Measurements from ENCODE around the gene NLRC5. TPM values are rescaled to one million over a fixed set of nuclear protein-coding genes. Genes with fewer than 3 reads are reported as not detected.

Gene NLRC5
- total RNA-seq, 5 donors from 2014 or later (not counting 1 experiment from before 2014, with no cell fraction given): 390 to 711 (median 496) TPM

DNA sequence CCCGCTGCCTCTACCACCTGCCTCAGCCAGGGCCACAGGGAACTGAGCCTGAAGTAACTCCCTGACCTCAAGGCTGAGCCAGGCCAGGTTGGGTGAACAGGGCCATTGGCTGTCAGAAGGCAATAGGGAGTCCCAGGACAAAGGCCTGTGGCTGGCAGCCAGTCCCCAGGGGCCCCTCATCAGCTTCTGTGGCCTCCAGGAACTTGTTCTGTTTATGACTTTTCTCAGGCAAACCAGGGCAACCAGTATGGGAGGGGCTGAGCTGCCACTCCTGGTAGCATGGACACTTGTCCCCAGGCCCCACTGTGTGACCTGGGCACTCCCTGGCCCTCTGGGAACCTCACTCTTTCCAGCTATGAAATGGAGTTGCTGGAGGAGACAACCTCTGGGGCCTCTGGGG lies 143.1 kb downstream of the NLRC5 start:
- Histone ChIP-seq H3K9me3 (no peaks in the 10 kb centered on the region), H3K36me3 (ENCODE audit: control insufficient read depth in 2 of 2, extremely low read depth in 1 of 2, insufficient read depth in 1 of 2, low read length in 1 of 2) (peaks cover 0 to 5% of the 10 kb centered on the region in 2 donors), H3K27ac (ENCODE audit: low read length) (peak overlapping the region; percentile 72), H3K27me3 (replicated peaks in 1 of 2; ENCODE audit: control insufficient read depth in 2 of 2, extremely low read depth in 1 of 2, insufficient read depth in 2 of 2, low read length in 1 of 2) (no peaks in the 10 kb centered on the region), H3K4me3 (ENCODE audit: control insufficient read depth in 1 of 2, extremely low read depth in 1 of 2, low read length in 1 of 2) (peak overlapping the region in 1 of 2 donors; percentile 15), H3K4me1 (ENCODE audit: control insufficient read depth in 1 of 2, extremely low read depth in 1 of 2, insufficient read depth in 2 of 2, low read length in 2 of 2) (peaks cover 47 to 99% of the 10 kb centered on the region in 2 experiments)
- H3K27me3 Mint-ChIP-seq: no peaks in the 10 kb centered on the region
- H3K4me3 Mint-ChIP-seq: peak overlapping the region in 2 of 3 donors; percentile 21 to 62
- no peaks in the 10 kb centered on the region for H3K9me3 Mint-ChIP-seq
- ATAC-seq (replicated peaks in 1 of 4) (no peak), DNase-seq (no peak)
- WGBS (ENCODE audit: insufficient coverage): no CpG with 5 or more reads among the region's 1 CpG
- H3K36me3 Mint-ChIP-seq: no peaks in the 10 kb centered on the region
- H3K27ac Mint-ChIP-seq: peak overlapping the region; percentile 94 to 99
- ChIA-PET POLR2A (interaction anchor here in 1 of 2 donors (0.6 kb wide), 1 partner anchor 181 kb away, joined by 12 read pairs; no protein-coding TSS in a partner anchor), CTCF (no interaction called here)
- peaks cover 80 to 86% (median 83%) of the 10 kb centered on the region in 3 donors for H3K4me1 Mint-ChIP-seq

DNA sequence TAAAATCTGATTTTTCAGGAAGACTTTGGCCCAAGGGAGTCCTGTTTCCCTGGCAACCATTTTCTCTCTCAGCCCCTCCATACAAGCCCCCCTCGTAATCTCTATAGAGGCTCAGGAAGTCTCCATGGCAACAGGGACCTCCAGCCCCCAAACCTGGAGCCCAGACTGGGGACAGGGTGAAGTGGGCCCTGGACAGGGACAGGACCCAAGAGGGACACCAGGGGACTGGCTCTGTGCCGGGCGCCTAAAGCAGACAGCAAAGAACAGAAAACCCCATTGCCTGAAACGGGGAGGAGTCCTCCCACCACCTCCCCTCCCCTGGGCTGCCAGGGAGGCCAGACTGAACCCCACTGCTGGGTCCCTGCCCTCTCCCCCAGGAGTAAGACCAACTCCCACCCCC lies 143.7 kb downstream of the NLRC5 start:
- ATAC-seq (replicated peaks in 1 of 4) (no peak), DNase-seq (no peak)
- H3K27ac ChIP-seq (ENCODE audit: low read length): peak overlapping the region; percentile 72
- peaks cover 0 to 8% of the 10 kb centered on the region in 2 donors for H3K36me3 ChIP-seq (ENCODE audit: control insufficient read depth in 2 of 2, extremely low read depth in 1 of 2, insufficient read depth in 1 of 2, low read length in 1 of 2)
- H3K27me3 ChIP-seq (replicated peaks in 1 of 2; ENCODE audit: control insufficient read depth in 2 of 2, extremely low read depth in 1 of 2, insufficient read depth in 2 of 2, low read length in 1 of 2): no peaks in the 10 kb centered on the region
- POLR2A ChIA-PET: interaction anchor here in 1 of 2 donors (0.6 kb wide), 1 partner anchor 182 kb away, joined by 12 read pairs; no protein-coding TSS in a partner anchor
- H3K4me1 ChIP-seq (ENCODE audit: control insufficient read depth in 1 of 2, extremely low read depth in 1 of 2, insufficient read depth in 2 of 2, low read length in 2 of 2): peaks cover 47 to 99% of the 10 kb centered on the region in 2 experiments
- no peaks in the 10 kb centered on the region for H3K9me3 ChIP-seq
- CTCF ChIA-PET: no interaction called here
- H3K4me3 ChIP-seq (ENCODE audit: control insufficient read depth in 1 of 2, extremely low read depth in 1 of 2, low read length in 1 of 2): peak overlapping the region in 1 of 2 donors; percentile 47
- no peaks in the 10 kb centered on the region for H3K9me3 Mint-ChIP-seq
- H3K36me3 Mint-ChIP-seq: peaks cover 2% of the 10 kb centered on the region
- H3K27me3 Mint-ChIP-seq: no peaks in the 10 kb centered on the region
- peak overlapping the region in 1 of 3 donors; percentile 62 for H3K4me3 Mint-ChIP-seq
- peaks cover 76 to 85% (median 81%) of the 10 kb centered on the region in 3 donors for H3K4me1 Mint-ChIP-seq
- 0% methylated on average over 1 of the region's 4 CpGs for WGBS (ENCODE audit: insufficient coverage)
- peak overlapping the region; percentile 97 to 99 for H3K27ac Mint-ChIP-seq

Other genes with a start within 250 kb of the NLRC5 start
- gene SLC12A3, start 124.3 kb upstream of the NLRC5 start, total RNA-seq: under 1 TPM in 1 of 5 donors, not detected in 4; 0.35 TPM
- gene HERPUD1, start 57.4 kb upstream of the NLRC5 start, total RNA-seq: 100 to 1,000 TPM; 149 to 185 (median 167) TPM
- under 1 TPM in 3 of 5 donors, not detected in 2; 0.18 to 0.25 (median 0.19) TPM for gene CETP, start 27.6 kb upstream of the NLRC5 start, total RNA-seq
- gene CPNE2, start 103.0 kb downstream of the NLRC5 start, total RNA-seq: 1 to 10 TPM; 5.5 to 9.3 (median 6.1) TPM
- gene PSME3IP1, start 196.5 kb downstream of the NLRC5 start, total RNA-seq: 100 to 1,000 TPM; 132 to 145 (median 144) TPM
- gene RSPRY1, start 196.8 kb downstream of the NLRC5 start, total RNA-seq: 10 to 100 TPM; 25.0 to 32.0 (median 28.2) TPM

Data from T-cell (primary cell).